Eye (tissue), 1 donor: ENCODE data around the gene KCNT1.

Experiments used
- DNase-seq: peaks from one replicate; pipeline ENCODE4 v3.0.0-alpha.2; 2015

The KCNT1 gene

DNA sequence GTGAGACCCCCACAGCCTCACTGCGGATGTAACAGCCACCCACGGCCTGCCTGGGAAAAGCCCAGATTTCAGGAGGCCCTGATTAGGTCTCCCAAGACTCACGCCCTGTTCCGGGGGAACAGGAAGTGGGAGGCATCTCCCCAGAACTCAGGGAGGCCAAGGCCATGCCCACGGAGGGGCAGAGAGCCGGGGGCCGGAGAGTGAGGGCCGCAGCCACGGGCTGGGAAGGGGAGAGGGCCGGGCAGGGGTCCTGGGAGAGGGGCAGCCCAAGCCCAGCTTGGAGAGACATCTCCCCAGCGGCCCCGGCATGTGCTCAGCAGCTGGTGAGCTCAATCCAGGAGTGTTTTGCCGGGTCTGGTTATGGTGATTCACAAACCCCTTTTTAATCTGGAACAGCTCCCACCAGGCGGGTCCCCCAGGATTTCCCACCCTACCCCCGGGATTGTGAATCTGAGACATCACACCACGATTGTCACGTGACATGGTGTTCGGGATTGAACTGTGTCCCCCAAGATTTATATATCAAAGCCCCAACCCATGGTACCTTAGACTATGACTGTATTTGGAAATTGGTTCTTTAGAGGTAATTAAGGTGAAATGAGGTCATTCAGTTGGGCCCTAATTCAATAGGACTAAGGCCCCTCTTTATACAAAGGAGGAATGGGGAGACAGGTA, 26.6 kb downstream of the KCNT1 start:
- no peak for DNase-seq

DNA sequence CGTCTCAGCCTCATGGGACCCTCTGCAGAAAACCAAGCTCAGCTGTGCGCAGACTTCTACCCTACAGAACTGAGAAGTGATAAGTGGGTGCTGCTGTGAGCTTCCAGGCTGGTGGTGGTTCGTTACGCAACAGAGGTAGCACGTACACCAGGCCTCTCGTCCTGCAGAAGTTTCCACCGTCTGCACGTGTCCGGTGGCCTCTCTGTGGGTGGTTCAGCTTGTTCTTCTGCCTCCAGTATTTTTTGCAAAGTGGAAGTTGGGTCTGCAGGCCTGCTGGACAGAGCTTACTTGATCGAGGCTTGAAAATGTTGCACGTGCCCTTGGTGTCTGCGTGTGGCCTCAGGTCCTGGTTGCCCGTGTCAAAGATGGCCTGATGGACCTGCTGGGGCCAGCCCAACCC, 27.5 kb downstream of the KCNT1 start:
- DNase-seq, result no peak

DNA sequence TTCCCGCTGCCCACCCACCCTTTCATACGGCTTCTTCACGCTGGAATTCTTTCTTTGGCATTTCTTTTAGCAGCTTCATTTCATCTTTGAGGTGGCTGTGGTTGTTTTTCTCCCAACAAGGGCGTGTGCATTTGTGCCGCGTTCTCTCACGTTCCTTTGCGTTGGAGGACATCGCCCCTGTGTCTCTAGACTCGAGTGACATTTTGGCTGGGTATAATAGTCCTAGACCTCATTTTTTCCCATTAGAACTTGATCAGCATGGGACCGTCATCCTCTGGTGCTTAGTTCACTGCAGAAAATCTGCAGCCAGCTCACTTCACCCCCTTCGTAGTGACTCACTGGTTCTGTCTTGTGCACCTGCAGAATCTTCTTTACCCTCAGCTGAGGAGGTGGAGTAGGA, 29.5 kb downstream of the KCNT1 start:
- no peak for DNase-seq

DNA sequence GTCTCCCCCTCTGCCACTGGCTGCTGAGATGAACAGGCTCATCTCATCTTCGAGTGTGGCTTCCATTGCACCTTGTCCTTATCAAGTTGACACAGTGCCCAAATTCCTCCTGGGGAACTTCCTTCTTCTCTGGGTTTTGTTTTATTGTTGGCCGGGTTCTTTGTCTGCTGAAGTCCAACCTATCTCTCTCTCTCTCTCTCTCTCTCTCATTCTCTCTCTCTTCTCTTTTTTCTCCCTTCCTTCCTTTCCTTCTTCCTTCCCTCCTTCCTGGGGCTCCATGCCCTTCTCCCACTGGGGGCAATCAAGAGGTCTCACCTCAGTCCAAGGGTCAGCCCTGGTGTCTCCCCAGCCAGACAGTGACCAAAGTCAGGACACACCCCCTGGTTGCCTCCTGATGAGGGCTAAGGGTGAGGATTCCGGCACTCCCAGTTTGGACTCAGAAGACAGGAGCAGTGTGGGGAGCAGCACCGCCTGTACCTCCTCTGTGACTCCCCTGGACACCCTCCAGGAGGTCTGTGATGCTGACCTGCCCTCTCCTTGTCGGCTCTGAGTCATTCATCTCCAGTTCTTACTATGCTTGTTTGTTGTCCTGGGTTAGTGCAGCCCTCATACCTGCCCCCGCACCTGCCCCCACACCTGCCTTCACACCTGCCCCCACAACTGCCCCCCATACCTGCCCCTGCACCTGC, 30.7 kb downstream of the KCNT1 start:
- DNase-seq, result no peak

DNA sequence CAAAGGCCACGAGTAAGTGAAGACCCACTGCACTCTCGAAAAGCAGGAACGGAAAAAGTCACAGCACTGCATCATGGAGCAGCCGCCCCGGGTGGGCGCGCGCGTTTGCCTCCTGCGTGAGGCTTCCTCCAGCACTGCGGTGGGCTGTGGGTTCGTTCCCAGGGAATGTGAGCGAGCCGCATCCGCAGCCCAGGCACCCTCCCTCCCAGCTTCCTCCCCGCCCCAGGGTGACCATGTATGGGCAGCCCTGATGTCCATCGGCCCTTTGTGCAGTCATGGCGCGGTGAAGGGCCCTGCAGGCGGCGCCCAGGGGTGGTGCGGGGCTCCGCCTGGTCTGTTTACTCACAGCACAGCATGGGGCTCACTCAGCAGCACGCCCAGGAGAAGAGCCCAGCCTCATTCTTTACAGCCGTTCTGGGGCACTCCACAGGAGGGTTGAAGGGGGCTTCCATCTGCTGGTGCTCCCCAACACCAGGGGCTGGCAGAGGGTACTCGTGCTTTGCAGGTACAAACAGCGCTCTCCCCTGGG, 32.7 kb downstream of the KCNT1 start:
- no peak for DNase-seq

DNA sequence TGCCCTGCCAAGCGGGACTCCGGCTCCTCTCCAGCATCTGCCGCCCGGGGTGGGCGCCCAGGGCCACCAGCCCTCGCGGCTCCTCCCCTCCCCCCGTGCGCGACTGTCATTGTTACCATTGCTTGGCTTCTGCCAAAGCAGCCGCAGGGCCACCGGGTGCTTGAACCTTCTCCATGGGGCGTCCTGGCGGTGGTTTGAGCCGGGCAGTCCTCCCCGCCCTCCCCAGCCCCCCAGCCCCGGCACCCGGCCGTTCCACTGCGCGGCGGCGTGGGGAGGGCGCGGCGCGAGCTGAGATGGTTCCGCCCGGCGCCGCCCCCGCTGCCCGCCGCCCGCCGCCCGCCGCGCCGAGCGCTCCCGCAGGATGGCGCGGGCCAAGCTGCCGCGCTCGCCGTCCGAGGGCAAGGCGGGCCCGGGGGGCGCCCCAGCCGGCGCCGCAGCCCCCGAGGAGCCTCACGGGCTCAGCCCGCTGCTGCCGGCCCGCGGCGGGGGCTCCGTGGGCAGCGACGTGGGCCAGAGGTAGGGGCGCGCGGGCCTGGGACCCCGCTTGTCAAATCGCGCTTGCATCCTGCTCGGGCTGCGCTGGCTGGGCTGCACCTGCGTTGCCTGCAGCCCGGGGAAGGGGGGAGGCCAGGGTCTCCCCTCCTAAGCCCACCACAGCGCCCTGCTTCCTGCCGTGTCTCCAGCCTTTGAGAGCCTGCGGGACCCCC, 34.4 kb downstream of the KCNT1 start:
- peak; percentile 30 for DNase-seq

DNA sequence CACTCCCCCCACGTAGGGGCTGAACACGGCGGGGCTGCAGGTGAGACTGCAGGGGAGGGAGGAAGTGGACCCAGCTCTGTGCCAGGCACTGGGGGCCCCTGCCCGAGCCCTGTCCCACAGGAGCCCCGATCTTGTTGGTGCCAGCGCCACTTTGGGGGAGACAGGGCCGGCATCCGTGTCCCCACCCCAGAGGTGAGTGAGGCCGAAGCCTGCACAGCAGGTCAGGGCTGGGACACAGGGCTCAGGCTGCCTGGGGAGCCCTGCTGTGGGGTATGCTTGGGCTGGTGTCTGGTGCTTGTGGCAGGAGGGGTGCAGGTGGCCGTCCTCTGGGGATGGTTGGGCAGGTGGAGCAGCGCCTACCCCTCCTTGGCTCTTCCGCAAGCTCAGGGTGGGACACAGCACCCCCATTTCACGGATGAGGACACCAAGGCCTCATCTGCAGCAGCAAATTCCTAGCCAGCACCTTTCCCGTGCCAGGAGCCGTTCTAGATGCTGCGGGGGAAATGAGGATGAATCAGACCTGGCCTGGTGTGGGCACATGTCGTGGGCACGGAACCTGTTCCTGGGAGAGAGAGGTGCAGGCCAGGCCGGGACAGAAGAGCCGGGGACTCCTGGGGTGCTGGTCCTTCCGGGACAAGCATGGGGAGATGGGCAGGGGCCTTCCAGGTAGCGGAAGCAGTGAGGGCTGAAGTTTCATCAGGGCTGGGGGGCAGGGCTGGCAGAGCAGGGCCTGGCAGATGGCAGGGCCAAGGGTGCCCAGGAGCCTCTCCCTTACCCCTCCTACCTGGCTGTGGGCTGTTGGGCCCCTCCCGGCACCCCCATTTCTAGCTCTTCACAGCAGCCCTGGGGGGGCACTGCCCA, 35.2 kb downstream of the KCNT1 start:
- no peak for DNase-seq

DNA sequence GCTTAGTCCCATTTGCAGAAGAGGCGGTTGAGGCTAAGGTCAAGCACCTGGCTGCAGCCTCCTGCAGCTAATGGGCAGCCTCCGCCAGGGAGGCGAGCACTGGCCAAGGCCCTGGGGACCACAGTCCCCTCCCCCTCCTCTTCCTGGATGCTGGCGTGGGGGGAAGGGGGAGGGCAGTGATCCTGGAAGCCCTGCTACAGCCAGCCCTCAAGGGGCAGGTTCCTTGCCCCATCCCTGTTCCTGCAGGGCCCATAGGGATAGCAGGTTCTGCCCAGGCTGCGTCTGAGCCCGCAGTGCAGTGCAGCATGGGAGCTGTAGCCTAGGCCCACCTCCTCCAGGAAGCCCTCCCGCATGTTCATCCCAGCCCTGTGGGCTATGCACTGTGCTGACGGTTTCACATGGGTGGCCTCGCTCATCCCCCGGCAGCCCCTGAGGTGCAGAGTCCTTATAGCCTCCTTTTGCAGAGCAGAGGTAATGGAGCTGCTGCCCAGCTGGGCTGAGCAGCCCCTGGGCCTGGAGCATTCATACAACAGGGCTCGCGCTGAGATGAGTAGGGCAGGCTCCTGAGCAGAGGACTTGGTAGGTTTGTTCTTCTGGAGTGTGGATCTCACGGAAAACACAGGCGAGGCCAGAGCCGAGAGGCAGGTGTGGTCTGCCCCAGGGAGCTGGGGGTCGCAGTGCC, 36.0 kb downstream of the KCNT1 start:
- DNase-seq, result no peak

DNA sequence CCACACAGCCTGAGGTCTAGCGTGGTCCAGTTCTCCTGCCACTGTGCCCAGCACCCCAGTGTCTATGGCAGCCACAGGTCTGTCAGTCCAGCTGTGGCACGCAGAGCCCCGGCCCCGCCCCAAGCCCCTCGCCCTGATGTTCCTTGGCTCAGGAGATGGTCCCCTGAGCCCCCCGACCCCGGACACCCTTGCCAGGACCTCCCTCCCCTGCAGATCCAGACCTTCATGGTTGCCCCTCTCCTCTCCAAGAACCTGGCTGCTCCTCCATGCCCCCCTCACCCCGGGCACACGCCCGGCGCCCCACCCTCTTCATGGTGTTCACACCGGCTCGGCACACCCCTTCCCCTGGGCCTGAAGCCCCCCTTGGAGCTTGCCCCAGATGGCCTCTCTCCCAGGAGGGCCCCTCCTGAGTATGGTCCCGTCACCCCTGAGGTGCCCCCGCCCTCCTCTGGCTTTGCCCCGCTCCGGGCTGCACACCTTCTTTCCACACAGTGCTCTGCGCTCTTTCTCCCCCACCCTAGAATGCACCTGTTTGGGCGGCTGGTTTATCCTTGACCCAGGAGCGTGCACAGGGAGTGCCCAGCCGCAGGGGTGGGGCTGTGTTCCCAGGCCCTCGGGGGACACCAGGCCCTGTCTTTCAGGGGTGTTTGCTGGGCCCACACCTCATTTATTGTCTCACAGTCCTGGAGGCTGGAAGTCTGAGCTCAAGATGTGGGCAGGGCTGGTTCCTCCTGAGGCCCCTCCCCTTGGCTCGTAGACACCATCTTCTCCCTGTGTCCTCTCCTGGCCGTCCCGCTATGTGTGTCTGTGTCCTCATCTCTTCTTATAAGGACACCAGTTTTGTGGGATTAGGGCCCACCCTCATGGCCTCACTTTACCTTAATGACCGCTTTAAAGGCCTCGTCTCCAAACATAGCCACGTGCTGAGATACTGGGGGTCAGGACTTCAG, 37.6 kb downstream of the KCNT1 start:
- no peak for DNase-seq

DNA sequence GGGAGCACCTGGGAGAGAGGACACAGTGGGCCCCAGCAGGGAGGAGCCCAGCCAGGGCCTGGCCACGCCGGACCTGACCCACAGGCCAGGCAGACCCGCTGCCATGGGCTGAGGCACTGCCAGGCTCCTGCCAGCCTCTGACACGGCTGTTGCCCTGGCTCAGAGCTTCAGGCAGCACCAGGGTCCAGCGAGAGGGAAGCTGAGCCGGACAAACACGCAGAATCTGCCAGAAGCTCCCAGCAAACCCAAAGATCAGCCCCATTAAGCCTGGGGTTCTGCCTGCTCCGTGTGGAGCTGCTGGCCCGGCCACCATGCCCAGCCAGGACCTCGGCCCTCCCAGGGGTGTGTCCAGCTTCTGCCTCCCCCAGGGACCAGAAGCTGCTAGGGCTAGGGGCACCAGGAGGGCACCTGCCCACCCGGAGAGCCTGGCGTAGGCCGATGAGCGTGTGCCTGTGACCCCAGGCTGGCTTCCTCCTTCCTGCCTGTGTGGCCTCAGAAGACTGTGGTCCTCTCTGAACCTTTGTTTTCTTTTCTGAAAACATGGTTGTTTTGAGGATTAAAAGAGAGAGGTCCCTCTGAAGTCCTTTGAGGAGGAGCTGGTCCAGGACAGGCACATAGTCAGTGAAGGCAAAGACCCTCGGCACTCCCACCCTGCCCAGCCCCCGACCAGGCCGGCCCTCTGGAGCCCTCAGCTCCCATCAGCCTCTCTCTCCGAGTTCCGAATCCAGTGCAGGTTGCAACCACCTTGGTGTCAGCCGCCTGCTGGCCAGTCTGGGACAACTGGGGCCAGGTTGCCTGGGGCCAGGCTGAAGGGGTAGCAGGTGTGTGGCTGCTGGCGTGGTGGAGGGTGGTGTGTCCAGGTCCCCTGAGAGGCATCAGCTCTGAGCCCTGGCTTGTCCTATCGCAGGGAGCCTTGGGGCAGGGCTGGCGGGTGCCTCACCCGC, 39.6 kb downstream of the KCNT1 start:
- no peak for DNase-seq

DNA sequence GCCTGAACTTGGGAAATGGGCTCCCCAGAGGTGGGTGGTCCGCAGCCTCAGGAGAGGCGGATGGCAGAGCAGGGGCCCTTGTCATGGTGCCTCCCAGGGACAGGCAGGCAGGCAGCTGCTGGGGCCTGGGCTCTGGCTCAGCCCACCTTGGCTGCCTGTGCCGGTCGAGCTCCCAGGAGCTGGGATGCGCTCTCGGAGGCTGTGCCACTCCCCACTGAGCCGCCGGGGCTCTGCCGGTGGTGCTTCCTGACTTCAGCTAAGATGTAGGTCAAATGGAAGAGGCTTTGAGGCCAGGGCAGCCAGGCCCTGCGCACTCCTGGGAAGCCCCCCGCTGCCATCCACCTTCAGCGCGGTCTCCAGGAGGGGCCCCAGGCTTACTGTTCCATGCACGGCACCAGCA, 41.0 kb downstream of the KCNT1 start:
- DNase-seq, result no peak

DNA sequence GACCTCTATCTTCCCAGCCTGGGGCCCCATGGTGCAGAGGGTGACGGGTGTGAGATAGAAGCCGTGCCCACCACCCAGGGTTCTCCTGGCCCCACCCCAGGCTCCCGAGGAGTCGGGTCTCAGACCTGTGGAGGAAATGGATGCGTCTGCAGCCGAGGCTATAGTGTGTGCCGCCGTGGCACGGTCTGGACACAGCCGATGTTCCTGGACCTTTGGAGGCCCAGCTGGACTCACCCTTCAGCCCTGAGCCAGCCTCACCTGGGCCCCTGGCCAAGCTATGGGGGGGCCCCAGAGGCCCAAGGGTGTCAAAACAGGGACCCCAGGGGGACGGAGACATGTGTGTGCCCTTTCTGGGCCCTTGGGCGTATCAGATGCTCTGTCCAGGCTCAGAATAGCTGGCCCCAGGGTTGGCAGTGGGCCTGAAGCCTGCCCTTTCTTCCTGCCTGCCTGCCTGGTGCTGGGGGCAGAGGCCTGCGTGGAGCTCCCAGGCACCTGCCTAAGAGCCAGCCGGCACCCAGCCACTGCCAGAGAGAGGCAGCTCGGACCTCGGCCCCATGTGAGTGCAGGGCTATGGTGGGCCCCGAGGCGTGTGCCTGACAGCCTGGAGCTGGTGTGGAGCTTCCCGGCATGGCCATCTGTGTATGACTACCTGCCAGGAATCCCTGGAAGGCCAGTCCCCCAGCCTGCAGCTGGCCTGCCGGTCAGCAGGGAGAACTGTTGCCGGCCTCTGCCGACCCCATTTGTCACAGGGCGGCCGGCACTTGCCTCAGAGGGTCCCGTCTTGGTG, 41.8 kb downstream of the KCNT1 start:
- DNase-seq, result no peak

DNA sequence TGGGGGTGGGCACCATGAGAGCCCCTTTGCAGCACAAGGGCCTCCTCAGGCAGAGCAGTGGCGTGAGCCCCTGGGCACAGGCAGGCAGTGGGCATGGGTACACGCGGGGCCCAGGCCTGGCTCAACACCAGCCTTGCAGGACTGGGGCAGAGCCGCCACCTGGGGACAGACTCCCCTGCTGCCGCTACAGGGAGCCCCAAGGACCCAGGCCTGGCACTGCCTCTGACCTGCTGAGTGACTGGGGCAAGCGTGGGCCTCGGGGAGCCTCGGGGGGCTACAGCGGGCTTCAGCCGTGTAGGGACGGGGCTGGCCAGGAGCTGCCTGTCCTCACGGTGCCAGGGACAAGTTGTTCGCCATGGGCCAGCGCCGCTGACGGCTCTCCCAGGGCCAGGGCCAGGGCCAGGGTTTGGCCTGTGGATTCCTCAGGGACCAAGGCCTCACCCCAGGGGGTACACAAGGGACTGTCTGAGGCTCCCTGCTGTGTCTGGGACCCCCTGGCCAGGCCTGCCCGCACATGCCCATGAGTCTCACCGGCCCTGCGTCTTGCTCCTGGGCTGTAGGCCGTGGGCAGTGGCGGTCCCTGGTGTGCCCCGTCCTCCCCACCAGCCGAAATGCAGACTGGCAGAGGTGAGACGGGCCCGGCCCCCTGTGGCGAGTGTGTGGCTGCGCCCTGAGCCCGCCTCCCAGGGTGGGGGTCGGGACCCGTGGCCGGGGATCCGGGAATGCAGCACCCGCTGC, 42.5 kb downstream of the KCNT1 start:
- no peak for DNase-seq

DNA sequence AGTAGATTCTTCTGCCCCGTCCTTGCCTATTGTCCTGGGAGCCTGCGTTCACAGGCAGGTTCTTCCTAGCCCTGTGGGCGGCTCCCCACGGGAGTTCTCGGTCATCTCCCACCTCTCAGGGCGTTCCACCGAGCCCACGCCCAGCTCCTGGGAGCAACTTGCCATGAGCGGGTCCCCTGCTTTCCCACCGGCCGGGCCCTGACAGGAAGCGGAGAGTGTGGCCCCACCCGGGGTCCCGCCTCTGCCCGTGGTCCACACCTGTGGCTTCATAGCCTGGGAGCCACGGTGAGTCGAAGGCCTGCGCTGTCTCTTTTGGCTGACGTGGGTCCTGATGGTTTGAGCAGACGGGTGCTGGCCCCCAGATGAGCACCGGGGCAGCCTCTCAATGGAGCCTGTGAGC, 43.2 kb downstream of the KCNT1 start:
- no peak for DNase-seq

DNA sequence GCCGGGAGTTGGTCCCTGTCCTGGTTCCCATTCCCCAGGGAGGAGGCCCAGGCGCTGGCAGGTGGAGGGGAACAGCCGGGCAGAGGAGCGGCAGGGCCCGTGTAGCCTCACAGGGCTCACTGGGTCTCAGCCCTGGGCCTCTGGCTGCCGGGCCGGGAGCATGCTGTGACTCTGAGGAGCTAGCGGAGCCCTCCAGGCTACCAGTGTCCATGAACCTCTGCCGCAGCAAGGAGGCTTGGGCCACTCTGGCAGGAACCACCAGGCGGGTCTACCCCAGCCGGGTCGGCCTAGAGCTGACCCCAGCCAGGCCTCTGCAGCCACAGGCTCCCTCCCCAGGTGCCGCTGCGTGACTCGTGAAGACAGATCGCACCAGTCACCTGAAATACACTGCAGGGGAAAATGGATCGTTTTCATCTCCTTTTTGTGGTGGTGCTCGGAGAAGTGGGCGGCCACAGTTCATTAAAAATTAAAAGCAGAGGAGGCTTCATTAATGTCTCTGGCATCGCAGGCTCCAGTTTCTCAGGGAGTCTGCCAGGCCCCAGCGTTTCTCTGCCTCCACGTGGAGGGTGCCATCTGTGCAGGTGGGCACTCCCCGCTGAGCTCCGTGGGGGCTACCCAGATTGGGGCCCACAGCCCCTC, 43.8 kb downstream of the KCNT1 start:
- no peak for DNase-seq

DNA sequence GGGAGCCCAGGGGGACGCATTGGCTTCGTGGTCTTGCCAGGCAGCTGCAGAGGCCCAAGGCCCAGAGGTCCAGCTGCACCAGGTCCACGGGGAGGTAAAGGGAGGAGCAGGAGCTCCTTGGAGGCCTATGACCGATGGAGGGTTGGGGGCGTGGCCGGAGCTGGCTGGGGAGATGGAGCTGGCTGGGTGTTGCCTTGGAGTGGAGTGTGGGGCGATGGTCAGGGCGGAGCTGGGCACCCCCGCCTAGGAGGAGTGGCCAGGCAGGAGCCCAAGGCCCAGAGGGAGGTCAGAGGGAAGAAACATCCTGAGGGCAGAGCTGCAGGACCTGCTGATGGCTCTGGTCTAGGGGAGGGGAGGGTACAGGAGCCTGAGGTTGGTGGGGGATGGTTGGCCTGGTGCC, 44.6 kb downstream of the KCNT1 start:
- DNase-seq, result no peak

DNA sequence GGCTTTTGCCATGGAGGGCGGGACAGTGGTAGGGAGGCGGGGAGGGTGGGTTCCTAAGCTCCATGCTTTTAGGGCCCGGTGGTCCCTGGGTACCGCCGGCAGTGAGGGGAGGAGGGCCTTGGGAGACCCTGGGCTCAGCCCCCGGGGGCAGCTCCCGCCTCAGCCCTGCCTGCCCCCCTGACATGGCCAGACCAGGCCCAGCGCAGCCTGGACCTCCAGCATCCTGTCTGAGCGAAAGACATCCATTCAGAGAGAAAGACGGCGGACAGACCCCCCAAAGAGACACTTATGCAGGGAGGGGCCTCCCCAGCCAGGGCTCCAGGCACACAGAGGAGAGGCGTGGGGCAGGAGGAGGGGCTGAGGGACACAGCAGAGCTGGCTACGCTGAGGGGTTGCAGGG, 45.3 kb downstream of the KCNT1 start:
- DNase-seq, result no peak

DNA sequence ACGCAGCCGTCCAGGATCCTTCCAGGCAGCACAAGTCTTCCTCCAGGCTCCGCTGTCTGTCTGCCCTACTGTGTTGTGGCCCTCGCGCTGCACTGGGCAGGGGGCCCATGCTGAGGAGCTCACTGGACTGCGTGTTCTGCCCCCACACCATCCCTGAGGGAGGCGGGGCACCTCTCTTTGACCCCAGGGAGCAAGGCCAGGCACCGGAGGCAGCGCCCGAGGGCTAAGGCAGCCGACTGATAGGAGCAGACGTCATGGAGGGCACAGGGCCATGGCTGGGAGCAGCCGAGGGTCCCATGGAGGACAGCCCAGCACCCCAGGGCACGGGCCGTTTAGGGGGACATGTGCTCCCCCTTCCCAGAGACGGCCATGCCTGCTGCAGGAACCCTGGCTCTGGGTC, 46.7 kb downstream of the KCNT1 start:
- no peak for DNase-seq
